ENCODE results near the gene CDH22. TPM values are rescaled to one million over a fixed set of nuclear protein-coding genes. Genes with fewer than 3 reads are reported as not detected.

CDH22 gene
- total RNA-seq, 1 experiment from 2014 or later = not detected

DNA sequence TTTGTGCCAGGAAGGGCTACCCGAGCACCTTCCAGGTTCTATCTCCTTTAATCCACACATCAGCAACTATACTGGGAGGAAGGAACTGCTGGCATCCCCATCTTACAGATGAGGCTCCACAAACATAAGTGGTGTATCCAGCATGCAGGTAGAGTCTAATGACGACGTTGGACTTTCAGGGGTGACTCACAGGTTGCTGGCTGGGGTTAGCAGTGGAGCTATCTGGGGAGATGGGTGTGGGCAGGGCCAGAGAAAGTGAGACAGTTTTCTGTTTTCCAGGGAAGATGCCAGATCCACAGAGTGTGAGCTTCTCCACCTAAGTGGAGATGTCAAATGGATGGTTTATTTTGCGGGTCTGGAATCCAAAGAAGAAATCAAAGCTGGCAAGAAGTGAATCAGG, 31.8 kb downstream of the CDH22 start:
- no peak for ATAC-seq
- no peak overlapping the region for H3K4me3 ChIP-seq (ENCODE audit: low read depth in 2 of 2, low read length in 2 of 2)
- no peaks in the 10 kb centered on the region for H3K36me3 ChIP-seq (ENCODE audit: control insufficient read depth, insufficient read depth, low read length)
- CTCF ChIA-PET = interaction anchor here (0.6 kb wide), 1 partner anchor 20 kb away, joined by 5 read pairs; no protein-coding TSS in a partner anchor
- no peak for DNase-seq (ENCODE audit: low read depth, low spot score)
- no peaks in the 10 kb centered on the region for H3K9me3 ChIP-seq (ENCODE audit: control insufficient read depth, insufficient read depth, low read depth, low read length)
- POLR2A ChIA-PET = no interaction called here
- in situ Hi-C loops (cut with HindIII; ENCODE audit: low pct_unique_long_range_greater_than_20kb, low sequenced_read_pairs) (no loop called here), intact Hi-C loops (cut with micrococcal nuclease; ENCODE audit: unreplicated experiment) (no loop called here)
- TF ChIP-seq, protein P1, sequence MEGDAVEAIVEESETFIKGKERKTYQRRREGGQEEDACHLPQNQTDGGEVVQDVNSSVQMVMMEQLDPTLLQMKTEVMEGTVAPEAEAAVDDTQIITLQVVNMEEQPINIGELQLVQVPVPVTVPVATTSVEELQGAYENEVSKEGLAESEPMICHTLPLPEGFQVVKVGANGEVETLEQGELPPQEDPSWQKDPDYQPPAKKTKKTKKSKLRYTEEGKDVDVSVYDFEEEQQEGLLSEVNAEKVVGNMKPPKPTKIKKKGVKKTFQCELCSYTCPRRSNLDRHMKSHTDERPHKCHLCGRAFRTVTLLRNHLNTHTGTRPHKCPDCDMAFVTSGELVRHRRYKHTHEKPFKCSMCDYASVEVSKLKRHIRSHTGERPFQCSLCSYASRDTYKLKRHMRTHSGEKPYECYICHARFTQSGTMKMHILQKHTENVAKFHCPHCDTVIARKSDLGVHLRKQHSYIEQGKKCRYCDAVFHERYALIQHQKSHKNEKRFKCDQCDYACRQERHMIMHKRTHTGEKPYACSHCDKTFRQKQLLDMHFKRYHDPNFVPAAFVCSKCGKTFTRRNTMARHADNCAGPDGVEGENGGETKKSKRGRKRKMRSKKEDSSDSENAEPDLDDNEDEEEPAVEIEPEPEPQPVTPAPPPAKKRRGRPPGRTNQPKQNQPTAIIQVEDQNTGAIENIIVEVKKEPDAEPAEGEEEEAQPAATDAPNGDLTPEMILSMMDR (IDR thresholded peaks at IDR 0.05) = no peak
- no peak for TF ChIP-seq TCF7L2 (IDR thresholded peaks at IDR 0.05; ENCODE audit: low read depth, low read length)
- TF ChIP-seq, protein P2, sequence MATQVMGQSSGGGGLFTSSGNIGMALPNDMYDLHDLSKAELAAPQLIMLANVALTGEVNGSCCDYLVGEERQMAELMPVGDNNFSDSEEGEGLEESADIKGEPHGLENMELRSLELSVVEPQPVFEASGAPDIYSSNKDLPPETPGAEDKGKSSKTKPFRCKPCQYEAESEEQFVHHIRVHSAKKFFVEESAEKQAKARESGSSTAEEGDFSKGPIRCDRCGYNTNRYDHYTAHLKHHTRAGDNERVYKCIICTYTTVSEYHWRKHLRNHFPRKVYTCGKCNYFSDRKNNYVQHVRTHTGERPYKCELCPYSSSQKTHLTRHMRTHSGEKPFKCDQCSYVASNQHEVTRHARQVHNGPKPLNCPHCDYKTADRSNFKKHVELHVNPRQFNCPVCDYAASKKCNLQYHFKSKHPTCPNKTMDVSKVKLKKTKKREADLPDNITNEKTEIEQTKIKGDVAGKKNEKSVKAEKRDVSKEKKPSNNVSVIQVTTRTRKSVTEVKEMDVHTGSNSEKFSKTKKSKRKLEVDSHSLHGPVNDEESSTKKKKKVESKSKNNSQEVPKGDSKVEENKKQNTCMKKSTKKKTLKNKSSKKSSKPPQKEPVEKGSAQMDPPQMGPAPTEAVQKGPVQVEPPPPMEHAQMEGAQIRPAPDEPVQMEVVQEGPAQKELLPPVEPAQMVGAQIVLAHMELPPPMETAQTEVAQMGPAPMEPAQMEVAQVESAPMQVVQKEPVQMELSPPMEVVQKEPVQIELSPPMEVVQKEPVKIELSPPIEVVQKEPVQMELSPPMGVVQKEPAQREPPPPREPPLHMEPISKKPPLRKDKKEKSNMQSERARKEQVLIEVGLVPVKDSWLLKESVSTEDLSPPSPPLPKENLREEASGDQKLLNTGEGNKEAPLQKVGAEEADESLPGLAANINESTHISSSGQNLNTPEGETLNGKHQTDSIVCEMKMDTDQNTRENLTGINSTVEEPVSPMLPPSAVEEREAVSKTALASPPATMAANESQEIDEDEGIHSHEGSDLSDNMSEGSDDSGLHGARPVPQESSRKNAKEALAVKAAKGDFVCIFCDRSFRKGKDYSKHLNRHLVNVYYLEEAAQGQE (IDR thresholded peaks at IDR 0.05; ENCODE audit: insufficient read depth in 1 of 2, low read depth in 2 of 2, low read length in 1 of 2) = no peak
- BruUV-seq (replicated peaks) = no TSS peak
- H3K4me1 ChIP-seq (ENCODE audit: control insufficient read depth, insufficient read depth, low read length) = no peaks in the 10 kb centered on the region
- H3K27ac ChIP-seq (ENCODE audit: low read length) = no peak overlapping the region
- H3K27me3 ChIP-seq (ENCODE audit: control insufficient read depth, insufficient read depth, low read length) = peaks cover 12% of the 10 kb centered on the region; the same call in 1 of the 2 replicates

DNA sequence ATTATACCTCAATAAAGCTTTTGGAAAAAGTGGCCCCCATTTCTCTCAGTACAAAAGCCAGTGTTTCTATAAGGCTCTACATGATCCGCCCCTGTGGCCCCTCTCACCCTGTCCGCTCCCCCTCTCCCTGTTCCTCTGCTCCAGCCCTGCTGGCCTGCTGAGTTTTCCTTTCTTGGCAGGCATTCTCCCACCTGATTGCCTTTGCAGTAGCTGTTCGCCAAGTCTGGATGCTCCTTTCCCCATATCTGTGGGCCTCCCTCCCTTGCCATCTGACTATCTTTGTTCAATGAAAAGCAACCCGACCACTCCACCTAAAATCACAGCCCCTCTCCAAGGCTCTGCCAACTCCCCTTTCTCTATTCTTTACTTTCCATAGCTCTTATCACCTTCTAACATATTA, 33.2 kb downstream of the CDH22 start:
- peaks cover 12% of the 10 kb centered on the region; the same call in 1 of the 2 replicates for H3K27me3 ChIP-seq (ENCODE audit: control insufficient read depth, insufficient read depth, low read length)
- POLR2A ChIA-PET = no interaction called here

More for the DNA sequence above, 33.2 kb downstream of the CDH22 start:
- H3K9me3 ChIP-seq (ENCODE audit: control insufficient read depth, insufficient read depth, low read depth, low read length) = no peaks in the 10 kb centered on the region
- no peak overlapping the region for H3K4me3 ChIP-seq (ENCODE audit: low read depth in 2 of 2, low read length in 2 of 2)
- no TSS peak for BruUV-seq (replicated peaks)
- intact Hi-C loops (cut with micrococcal nuclease; ENCODE audit: unreplicated experiment) (no loop called here), in situ Hi-C loops (cut with HindIII; ENCODE audit: low pct_unique_long_range_greater_than_20kb, low sequenced_read_pairs) (no loop called here)
- DNase-seq (ENCODE audit: low read depth, low spot score) (no peak), ATAC-seq (no peak)
- no peak overlapping the region for H3K27ac ChIP-seq (ENCODE audit: low read length)
- no peaks in the 10 kb centered on the region for H3K36me3 ChIP-seq (ENCODE audit: control insufficient read depth, insufficient read depth, low read length)
- no peaks in the 10 kb centered on the region for H3K4me1 ChIP-seq (ENCODE audit: control insufficient read depth, insufficient read depth, low read length)
- CTCF ChIA-PET = no interaction called here
- TF ChIP-seq TCF7L2 (IDR thresholded peaks at IDR 0.05; ENCODE audit: low read depth, low read length) = no peak
- TF ChIP-seq, protein P2 (IDR thresholded peaks at IDR 0.05; ENCODE audit: insufficient read depth in 1 of 2, low read depth in 2 of 2, low read length in 1 of 2) = no peak
- TF ChIP-seq SIN3A (IDR thresholded peaks at IDR 0.05; ENCODE audit: borderline replicate concordance, insufficient read depth, low read depth, low read length) = no peak
